Hematopoietic multipotent progenitor cell treated with erythropoietin and hydrocortisone succinate and interleukin-3 and kit ligand, for 17 days (in vitro differentiated cells): ENCODE results near the gene DSG2.
"Not testable (repeated sequence)": the region's sequence is repeated elsewhere in the genome, so short reads cannot be mapped to it uniquely, and the experiment has no call there.

Source experiments
- DNase-seq: peaks from one replicate; pipeline ENCODE4 v3.0.0-alpha.2; 2015; ENCODE audit warnings: low spot score

DSG2 gene

GRCh38 chr18:31497836-31498573, at the start of gene DSG2:
DSG2 (plus strand) TSS chr18:31498177; CDS start chr18:31498252, 75 bp downstream.
- DNase-seq, result no peak

GRCh38 chr18:31450409-31450808, 47.6 kb upstream of the DSG2 start:
- DNase-seq, result no peak

DNA sequence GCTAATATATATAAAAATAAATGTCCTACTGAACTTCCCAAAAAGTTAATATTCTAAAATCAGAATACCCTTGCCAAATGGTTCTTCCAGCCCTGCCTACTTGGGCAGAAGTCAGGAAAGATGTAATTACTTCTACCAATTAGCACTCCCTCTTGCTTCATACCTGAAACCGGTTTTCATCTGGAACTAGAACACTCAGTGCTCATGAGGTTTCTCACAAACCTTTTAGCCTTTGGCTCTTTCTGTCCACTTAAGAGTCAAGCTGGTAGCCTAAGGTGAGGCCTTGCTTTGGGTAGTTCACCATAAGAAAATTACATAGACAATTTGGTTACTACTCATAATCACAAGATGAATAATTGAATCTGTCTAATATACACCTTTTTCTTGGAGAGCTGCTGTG, 46.4 kb upstream of the DSG2 start:
- DNase-seq, result no peak

DNA sequence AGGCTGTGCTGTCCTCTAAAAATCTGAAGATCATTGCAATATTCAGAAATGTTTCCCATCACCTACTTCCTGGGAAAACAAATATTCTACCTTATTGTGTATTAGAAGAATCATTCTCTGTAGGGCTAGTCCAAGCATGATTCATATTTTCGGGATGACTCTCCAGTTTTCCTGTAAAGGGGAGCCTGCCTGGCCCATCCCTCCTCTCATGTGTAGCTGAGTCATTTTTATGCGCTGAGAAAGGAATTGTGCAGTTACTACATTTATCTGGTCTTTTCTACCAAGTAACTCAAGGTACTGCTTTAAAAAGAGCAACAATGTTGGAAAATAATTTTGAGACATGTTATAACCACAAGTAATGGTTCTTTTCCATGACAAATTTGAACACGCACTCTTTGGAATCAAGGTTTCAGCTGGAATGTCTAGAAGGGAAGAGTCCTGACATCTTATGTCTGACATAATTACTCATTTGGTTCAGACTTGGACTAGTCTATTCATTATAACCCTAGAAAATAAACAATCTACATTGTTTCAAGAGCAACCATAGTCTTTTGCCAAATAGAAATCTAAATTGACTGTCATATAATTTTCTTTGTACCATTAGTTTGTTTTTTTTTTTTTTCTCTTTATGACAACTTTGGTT, 43.8 kb upstream of the DSG2 start:
- DNase-seq, result no peak

DNA sequence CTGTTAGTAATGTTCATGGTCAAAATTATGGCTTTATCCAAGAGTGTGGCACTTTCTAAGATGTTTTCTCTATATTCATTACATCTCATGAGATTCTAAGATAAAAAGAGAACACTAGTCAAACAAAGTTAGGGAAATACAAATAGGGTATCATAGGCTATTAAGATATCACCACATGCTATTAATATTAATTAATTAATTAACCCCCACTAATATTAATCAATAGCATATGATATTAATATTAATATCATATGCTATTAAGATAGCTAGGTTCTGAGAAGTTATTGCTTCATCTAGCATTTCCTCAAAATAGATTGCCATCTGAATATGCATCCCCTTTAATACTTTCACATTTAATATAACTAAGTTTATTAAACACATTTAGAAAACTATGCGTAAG, 28.3 kb upstream of the DSG2 start:
- no peak for DNase-seq

- no peak for DNase-seq
Measured at GRCh38 chr18:31478688-31479087, 19.3 kb upstream of the DSG2 start.

DNA sequence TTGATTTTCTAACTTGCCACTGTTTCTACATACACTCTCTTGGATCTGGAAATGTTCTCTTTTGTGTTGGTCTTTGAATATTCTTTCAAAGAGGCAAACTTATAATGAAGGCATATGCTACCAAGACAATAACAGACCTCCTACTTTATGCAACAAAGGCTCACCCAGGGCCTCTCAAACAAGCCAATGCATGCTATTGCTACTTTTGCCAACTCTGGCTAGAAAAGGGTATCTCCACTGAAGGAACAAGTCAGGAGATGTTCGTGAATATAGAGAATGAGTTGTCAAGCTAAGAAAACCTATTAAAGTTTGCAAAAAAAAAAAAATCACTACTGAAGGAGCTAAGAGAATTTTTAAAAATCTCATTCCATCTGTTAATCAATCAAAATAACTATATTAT, 15.9 kb upstream of the DSG2 start:
- DNase-seq, result no peak

DNA sequence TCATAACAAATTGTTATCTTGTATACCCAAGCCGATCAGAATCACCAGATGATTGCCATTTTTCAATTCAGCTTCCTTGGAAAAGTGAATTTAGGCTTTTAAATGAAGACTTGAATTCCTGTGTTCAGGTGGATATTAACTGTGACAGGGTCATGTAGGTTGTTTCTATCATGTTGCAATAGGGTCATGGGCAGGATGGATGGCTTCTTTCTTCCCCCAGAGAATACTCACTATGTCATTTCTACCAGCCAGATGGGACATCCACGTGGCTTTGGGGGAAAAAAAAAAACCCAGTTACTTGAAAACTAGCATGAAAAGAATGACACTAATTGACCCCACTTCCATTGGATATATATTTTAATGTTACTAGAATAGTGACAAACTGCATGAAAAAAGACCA, 14.6 kb upstream of the DSG2 start:
- no peak for DNase-seq

GRCh38 chr18:31484461-31484860, 13.5 kb upstream of the DSG2 start:
- no peak for DNase-seq

DNA sequence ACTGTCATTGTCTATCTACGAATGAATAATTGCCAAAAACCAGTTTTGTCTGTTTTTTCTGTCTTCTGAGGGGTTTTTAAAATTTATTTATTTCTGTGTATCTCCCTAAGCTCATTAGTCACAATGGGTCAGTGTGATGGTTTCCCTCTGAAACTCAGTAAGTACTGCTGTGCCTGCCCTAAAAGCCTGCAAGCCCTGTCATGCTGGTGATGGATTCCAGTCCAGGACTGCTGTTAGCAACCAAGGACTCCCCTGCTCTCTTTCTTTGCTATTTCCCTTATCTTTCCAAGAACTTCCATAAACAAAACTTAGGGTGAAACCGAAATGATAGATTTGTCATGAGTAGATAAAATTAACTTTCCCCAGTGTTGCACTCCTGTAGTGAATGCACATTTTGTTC, 11.8 kb upstream of the DSG2 start:
- no peak for DNase-seq

- no peak for DNase-seq
Measured at GRCh38 chr18:31487246-31488015, 10.5 kb upstream of the DSG2 start.

GRCh38 chr18:31489311-31489710, 8.7 kb upstream of the DSG2 start:
- no peak for DNase-seq

DNA sequence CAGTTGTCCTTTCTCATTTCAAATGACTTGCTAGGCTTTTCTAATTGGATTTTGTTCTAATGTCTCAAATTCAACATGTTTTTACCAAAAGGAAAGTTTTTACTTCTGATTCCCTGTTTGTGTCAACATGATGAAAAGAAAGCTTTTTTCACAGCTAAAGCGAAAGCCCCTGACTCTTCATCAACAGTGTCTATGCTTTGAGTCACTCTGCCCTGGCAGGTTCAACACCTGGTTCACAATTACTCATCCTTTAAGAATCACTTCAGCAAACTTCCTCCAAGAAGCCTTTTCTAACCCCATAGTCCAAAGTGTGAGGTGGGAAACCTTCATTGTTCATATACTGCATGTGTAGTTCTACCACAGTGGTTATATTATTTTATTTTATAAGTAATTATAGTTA, 7.6 kb upstream of the DSG2 start:
- no peak for DNase-seq

DNA sequence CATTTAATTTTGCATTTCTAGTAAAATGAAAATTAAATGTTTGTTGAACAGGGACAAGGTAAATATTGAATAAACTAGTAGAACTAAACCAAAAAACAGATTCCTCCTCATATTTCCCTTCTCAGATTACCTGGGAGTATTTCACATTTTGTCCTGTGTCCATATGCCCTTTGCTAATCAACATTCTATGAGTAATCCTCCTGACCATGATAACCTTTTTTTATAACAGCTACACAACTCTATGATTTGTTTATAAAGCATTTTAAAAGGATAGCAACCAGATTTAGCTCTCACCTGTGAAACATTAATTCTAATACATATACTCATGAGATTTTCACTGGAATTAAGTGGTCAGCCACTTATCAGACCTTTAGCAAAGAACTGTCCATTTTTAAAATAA, 7.1 kb upstream of the DSG2 start:
- DNase-seq, result no peak

GRCh38 chr18:31491586-31491985, 6.4 kb upstream of the DSG2 start:
- no peak for DNase-seq

DNA sequence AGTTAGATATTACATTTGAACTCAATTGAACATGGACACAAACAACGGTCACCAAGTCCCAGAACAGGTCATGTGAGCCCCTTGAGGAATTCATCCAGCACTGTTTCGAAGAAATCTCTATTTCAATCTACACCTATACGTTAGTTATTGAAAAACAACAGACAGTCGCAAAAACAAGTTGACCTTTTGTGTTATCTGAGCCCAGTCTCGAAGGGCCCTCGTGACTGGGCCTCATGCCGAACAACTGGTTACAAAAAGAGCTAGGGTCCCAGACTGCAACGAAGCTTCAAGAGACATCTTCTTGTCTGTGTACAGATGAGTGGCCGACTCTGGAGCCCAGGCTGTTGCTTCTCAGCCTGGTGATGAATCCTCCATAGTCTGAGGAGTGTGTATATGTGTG, 5.3 kb upstream of the DSG2 start:
- DNase-seq, result no peak

DNA sequence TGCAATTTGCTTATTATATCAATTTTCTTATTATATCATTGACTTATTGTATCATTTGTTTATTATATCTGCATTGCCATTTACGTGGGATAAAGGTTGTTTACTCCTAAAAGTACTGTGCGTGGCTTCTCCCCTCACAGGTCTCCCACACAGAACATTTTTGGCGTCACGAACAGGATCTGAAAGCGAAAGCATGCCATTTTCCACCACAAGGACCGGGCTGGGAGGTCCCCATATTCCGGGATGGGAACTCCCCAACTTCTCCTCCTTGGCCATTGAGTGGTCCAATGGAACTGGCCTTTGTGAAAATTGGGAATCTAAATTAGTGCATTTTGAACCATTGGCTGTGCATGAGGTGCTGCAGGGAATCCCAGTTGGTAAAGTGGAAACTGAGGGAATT, 4.8 kb upstream of the DSG2 start:
- no peak for DNase-seq

DNA sequence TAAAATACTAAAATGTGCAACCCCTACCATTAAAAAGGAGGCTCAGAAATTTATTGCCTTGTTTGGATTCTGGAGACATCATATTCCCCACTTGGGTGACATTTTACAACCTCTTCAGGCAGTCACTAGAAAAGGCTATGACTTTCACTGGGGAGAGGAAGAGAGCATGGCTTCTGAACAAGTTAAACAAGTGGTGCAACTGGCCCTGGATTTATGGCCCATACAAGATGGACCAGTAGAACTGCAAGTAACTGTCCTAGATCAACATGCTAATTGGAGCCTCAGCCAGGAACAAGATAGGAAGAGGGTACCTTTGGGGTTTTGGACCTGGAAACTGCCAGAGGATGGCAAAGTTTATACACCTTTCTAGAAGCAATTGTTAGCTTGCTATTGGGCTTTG, 4.0 kb upstream of the DSG2 start:
- no peak for DNase-seq

- DNase-seq, result not testable (repeated sequence)
Measured at GRCh38 chr18:31494705-31495244, 3.2 kb upstream of the DSG2 start.

GRCh38 chr18:31497404-31497835, 557 bp upstream of the DSG2 start:
- DNase-seq, result no peak

GRCh38 chr18:31498574-31499524, 872 bp downstream of the DSG2 start:
- DNase-seq, result no peak
